Measurements from ENCODE around the gene MAB21L2.

The MAB21L2 gene

GRCh38 chr4:150628073-150628472 lies 46.1 kb downstream of the MAB21L2 start:
- Histone ChIP-seq H3K27ac (ENCODE audit: extremely low read depth, low read depth, low read length) (no peak overlapping the region), H3K4me3 (ENCODE audit: low read depth, low read length) (no peak overlapping the region), H3K4me1 (ENCODE audit: control insufficient read depth, insufficient read depth, low read length) (no peaks in the 10 kb centered on the region), H3K9me3 (ENCODE audit: control insufficient read depth, insufficient read depth, low read depth, low read length) (no peaks in the 10 kb centered on the region), H3K36me3 (ENCODE audit: control insufficient read depth in 2 of 2, insufficient read depth in 1 of 2, low read length in 2 of 2) (no peaks in the 10 kb centered on the region)
- TF ChIP-seq ZNF433 (tag by site-specific recombination; IDR thresholded peaks at IDR 0.05; ENCODE audit: low read depth): no peak
- POLR2A ChIA-PET: interaction anchor here (0.5 kb wide), 1 partner anchor 36 kb away, joined by 8 read pairs; no protein-coding TSS in a partner anchor
- CTCF ChIA-PET: no interaction called here

- no peak overlapping the region for H3K27ac ChIP-seq (ENCODE audit: extremely low read depth, low read depth, low read length)
- ChIA-PET POLR2A (no interaction called here), CTCF (no interaction called here)
- no peaks in the 10 kb centered on the region for H3K9me3 ChIP-seq (ENCODE audit: control insufficient read depth, insufficient read depth, low read depth, low read length)
- H3K36me3 ChIP-seq (ENCODE audit: control insufficient read depth in 2 of 2, insufficient read depth in 1 of 2, low read length in 2 of 2): no peaks in the 10 kb centered on the region
- TF ChIP-seq PRDM1 (tag by site-specific recombination; IDR thresholded peaks at IDR 0.05) (no peak), ZNF677 (tag by site-specific recombination; IDR thresholded peaks at IDR 0.05) (no peak), ZNF510 (tag by site-specific recombination; IDR thresholded peaks at IDR 0.05; ENCODE audit: insufficient replicate concordance) (no peak), ZNF292 (tag by site-specific recombination; IDR thresholded peaks at IDR 0.05; ENCODE audit: borderline replicate concordance, low read depth) (no peak), ZSCAN30 (tag by site-specific recombination; IDR thresholded peaks at IDR 0.05) (no peak), ZBTB7A (tag by site-specific recombination; IDR thresholded peaks at IDR 0.05; ENCODE audit: low read depth) (no peak), ZNF518A (tag by site-specific recombination; conservative IDR thresholded peaks at IDR 0.05; ENCODE audit: low read depth) (no peak), ZNF19 (tag by site-specific recombination; IDR thresholded peaks at IDR 0.05; ENCODE audit: low read depth) (no peak), OSR2 (tag by site-specific recombination; IDR thresholded peaks at IDR 0.05) (no peak)
- no peaks in the 10 kb centered on the region for H3K4me1 ChIP-seq (ENCODE audit: control insufficient read depth, insufficient read depth, low read length)
- H3K4me3 ChIP-seq (ENCODE audit: low read depth, low read length): no peak overlapping the region
Measured at GRCh38 chr4:150632639-150633038, 50.7 kb downstream of the MAB21L2 start.

Data from HEK293 (cell line).